MM.1S (cell line): ENCODE results near the gene ACTN4.
"Not testable (repeated sequence)": the region's sequence is repeated elsewhere in the genome, so short reads cannot be mapped to it uniquely, and the experiment has no call there.

ENCODE experiments used
- DNase-seq: peaks from one replicate; pipeline ENCODE4 v3.0.0-alpha.2; 2015
- H2AFZ ChIP-seq: fragments of 300-600 bp; sonication (generic); 2 replicates; pipeline ENCODE4 v1.6.0; 2016; ENCODE audit warnings: antibody characterized with exemption, low read length
- H3F3A ChIP-seq: fragments of 300-600 bp; sonication (generic); 2 replicates; pipeline ENCODE4 v1.6.1; 2016; ENCODE audit warnings: mild to moderate bottlenecking, antibody characterized with exemption, low read length, moderate library complexity, mixed read lengths; ENCODE audit not compliant: insufficient read depth
- H3K27ac ChIP-seq: fragments of 300-600 bp; sonication (generic); 2 replicates; pipeline ENCODE4 v1.5.1; 2016; ENCODE audit warnings: mild to moderate bottlenecking, low read length
- H3K27me3 ChIP-seq: fragments of 300-600 bp; sonication (generic); replicated peaks from 2 replicates; pipeline ENCODE4 v1.6.0; 2016; ENCODE audit warnings: low read length; ENCODE audit not compliant: insufficient read depth
- H3K36me3 ChIP-seq: fragments of 300-600 bp; sonication (generic); replicated peaks from 2 replicates; pipeline ENCODE4 v1.6.1; 2016; ENCODE audit warnings: mild to moderate bottlenecking, low read length, mixed read lengths; ENCODE audit not compliant: insufficient read depth
- H3K4me1 ChIP-seq: fragments of 300-600 bp; sonication (generic); 2 replicates; pipeline ENCODE4 v1.6.1; 2016; ENCODE audit warnings: low read length, mixed read lengths
- H3K4me2 ChIP-seq: fragments of 300-600 bp; sonication (generic); 2 replicates; pipeline ENCODE4 v1.6.0; 2016; ENCODE audit warnings: low read depth, low read length
- H3K4me3 ChIP-seq: fragments of 300-600 bp; sonication (generic); 2 replicates; pipeline ENCODE4 v1.5.1; 2016; ENCODE audit warnings: low read length, mixed read lengths
- H3K79me2 ChIP-seq: fragments of 300-600 bp; sonication (generic); 2 replicates; pipeline ENCODE4 v1.6.1; 2016; ENCODE audit warnings: mixed run types, low read length, mixed read lengths
- H3K9ac ChIP-seq: fragments of 300-600 bp; sonication (generic); 2 replicates; pipeline ENCODE4 v1.6.1; 2016; ENCODE audit warnings: low read length, mixed read lengths
- H3K9me2 ChIP-seq: fragments of 300-600 bp; sonication (generic); replicated peaks from 2 replicates; pipeline ENCODE4 v1.6.1; 2016; ENCODE audit warnings: mild to moderate bottlenecking, low read length, mixed read lengths; ENCODE audit not compliant: insufficient read depth
- H3K9me3 ChIP-seq: fragments of 300-600 bp; sonication (generic); replicated peaks from 2 replicates; pipeline ENCODE4 v1.6.1; 2016; ENCODE audit warnings: mild to moderate bottlenecking, low read length, mixed read lengths; ENCODE audit not compliant: insufficient read depth
- H4K20me1 ChIP-seq: fragments of 300-600 bp; sonication (generic); 2 replicates; pipeline ENCODE4 v1.6.1; 2016; ENCODE audit warnings: mild to moderate bottlenecking, low read length, moderate library complexity, mixed read lengths; ENCODE audit not compliant: insufficient read depth
- CTCF ChIP-seq: fragments of 300-600 bp; sonication (generic); IDR thresholded peaks from 2 replicates; pipeline ENCODE4 v1.5.1; 2016; ENCODE audit warnings: antibody characterized with exemption, low read length, mixed read lengths
- EZH2 ChIP-seq: fragments of 300-600 bp; sonication (generic); optimal IDR thresholded peaks from 2 replicates; pipeline ENCODE3; 2017; ENCODE audit warnings: low read depth, mild to moderate bottlenecking, antibody characterized with exemption, low read length, mixed read lengths
- EZH2phosphoT487 ChIP-seq: fragments of 300-600 bp; sonication (generic); IDR thresholded peaks from 2 replicates; pipeline ENCODE4 v1.6.1; 2018; ENCODE audit warnings: antibody characterized with exemption, low read length

The ACTN4 gene

DNA sequence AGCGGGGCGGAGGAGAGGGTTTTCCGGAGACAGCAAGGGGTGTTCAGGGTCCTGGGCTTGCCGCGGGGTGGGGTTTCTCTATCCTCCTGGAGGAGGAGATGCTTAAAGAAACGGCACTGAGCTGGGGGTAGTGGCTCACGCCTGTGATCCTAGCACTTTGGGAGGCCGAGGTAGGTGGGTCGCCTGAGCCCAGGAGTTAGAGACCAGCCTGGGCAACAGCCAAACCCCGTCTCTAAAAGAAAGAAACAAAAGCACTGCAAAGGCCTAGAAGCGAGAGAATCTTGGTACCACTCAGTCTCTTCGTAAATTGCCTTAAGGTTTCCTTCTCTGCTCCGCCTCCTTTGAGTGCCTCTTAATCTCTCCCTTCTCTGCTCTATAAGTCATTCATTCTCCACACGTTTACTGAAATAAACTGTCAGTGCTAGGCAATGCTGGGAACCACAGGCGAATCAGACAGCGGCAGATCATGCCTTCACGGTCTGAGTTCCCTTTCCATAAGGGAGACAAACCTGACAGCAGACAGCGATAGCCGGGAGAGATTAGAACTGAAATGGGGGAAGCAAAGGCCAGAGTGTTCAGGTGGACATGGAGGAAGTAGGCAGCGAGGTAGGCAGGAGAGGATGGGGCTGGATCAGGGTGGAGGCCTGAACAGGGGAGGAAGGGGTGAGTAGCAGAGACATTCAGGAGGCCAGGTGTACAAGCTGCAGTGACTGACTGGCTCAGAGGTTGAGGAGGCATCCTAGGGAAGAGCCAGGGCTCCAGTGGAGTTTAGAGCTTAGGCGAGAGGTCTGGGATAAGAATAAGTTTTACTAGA is 27.9 kb upstream of the ACTN4 start:
- Histone ChIP-seq H3K9me3 (no peaks in the 10 kb centered on the region), H3K79me2 (peaks cover 65% of the 10 kb centered on the region), H3K27me3 (no peaks in the 10 kb centered on the region), H3K9me2 (no peaks in the 10 kb centered on the region), H3K4me2 (peak overlapping the region; percentile 98), H3K4me1 (peaks cover 16% of the 10 kb centered on the region), H4K20me1 (no peaks in the 10 kb centered on the region; the same call in 1 of the 2 replicates), H3K27ac (peak overlapping the region; percentile 41; the same call in 1 of the 2 replicates), H3F3A (peaks cover 13% of the 10 kb centered on the region), H3K36me3 (peaks cover 14% of the 10 kb centered on the region), H2AFZ (peak overlapping the region; percentile 80), H3K4me3 (peak overlapping the region; percentile 94), H3K9ac (peak overlapping the region; percentile 82)
- no peak for TF ChIP-seq EZH2
- TF ChIP-seq CTCF: no peak
- no peak for TF ChIP-seq EZH2phosphoT487
- no peak for DNase-seq

GRCh38 chr19:38624822-38625221 is 22.6 kb upstream of the ACTN4 start:
- H3K36me3 ChIP-seq: peaks cover 14% of the 10 kb centered on the region
- no peaks in the 10 kb centered on the region; the same call in 1 of the 2 replicates for H4K20me1 ChIP-seq
- peaks cover 5% of the 10 kb centered on the region for H3K4me1 ChIP-seq
- H3F3A ChIP-seq: no peaks in the 10 kb centered on the region
- no peak overlapping the region for H3K4me2 ChIP-seq
- H2AFZ ChIP-seq: no peak overlapping the region
- peaks cover 36% of the 10 kb centered on the region for H3K79me2 ChIP-seq
- H3K27me3 ChIP-seq: no peaks in the 10 kb centered on the region
- no peak for TF ChIP-seq EZH2
- no peak overlapping the region for H3K4me3 ChIP-seq
- no peaks in the 10 kb centered on the region for H3K9me3 ChIP-seq
- no peak overlapping the region for H3K9ac ChIP-seq
- no peak overlapping the region for H3K27ac ChIP-seq
- H3K9me2 ChIP-seq: no peaks in the 10 kb centered on the region
- no peak for DNase-seq

GRCh38 chr19:38626401-38626800 is 21.0 kb upstream of the ACTN4 start:
- no peak for DNase-seq
- Histone ChIP-seq H3K9me2 (no peaks in the 10 kb centered on the region), H3K9me3 (no peaks in the 10 kb centered on the region), H3K9ac (no peak overlapping the region), H3K27ac (no peak overlapping the region), H3F3A (no peaks in the 10 kb centered on the region), H3K4me3 (no peak overlapping the region), H3K79me2 (peaks cover 20% of the 10 kb centered on the region), H3K4me1 (no peaks in the 10 kb centered on the region), H4K20me1 (no peaks in the 10 kb centered on the region; the same call in 1 of the 2 replicates), H3K27me3 (no peaks in the 10 kb centered on the region), H3K36me3 (peaks cover 11% of the 10 kb centered on the region), H2AFZ (no peak overlapping the region), H3K4me2 (no peak overlapping the region)
- TF ChIP-seq EZH2 (no peak), CTCF (no peak), EZH2phosphoT487 (no peak)

GRCh38 chr19:38629568-38629967 is 17.9 kb upstream of the ACTN4 start:
- Histone ChIP-seq H3K9ac (no peak overlapping the region), H3K9me2 (no peaks in the 10 kb centered on the region), H3K27ac (no peak overlapping the region), H3K4me3 (no peak overlapping the region), H3F3A (no peaks in the 10 kb centered on the region), H2AFZ (no peak overlapping the region), H3K9me3 (no peaks in the 10 kb centered on the region), H3K79me2 (0 out of 2 replicates have a peak, but pooled peaks cover 3% of the 10 kb centered on the region), H3K4me1 (no peaks in the 10 kb centered on the region), H4K20me1 (no peaks in the 10 kb centered on the region), H3K4me2 (no peak overlapping the region), H3K36me3 (no peaks in the 10 kb centered on the region; the same call in 1 of the 2 replicates), H3K27me3 (no peaks in the 10 kb centered on the region)
- no peak for TF ChIP-seq EZH2
- TF ChIP-seq EZH2phosphoT487: no peak
- no peak for TF ChIP-seq CTCF
- DNase-seq: no peak

- H3F3A ChIP-seq, H3K79me2 ChIP-seq, H3K9ac ChIP-seq, H2AFZ ChIP-seq, H3K4me3 ChIP-seq, H3K27me3 ChIP-seq, DNase-seq, H3K4me1 ChIP-seq, H4K20me1 ChIP-seq, H3K27ac ChIP-seq, H3K36me3 ChIP-seq, H3K4me2 ChIP-seq, H3K9me3 ChIP-seq, H3K9me2 ChIP-seq: not testable (repeated sequence)
Observed at GRCh38 chr19:38631301-38631700, 16.1 kb upstream of the ACTN4 start.
